Left hindlimb (tissue), 1 donor: ENCODE measurements around the gene IQSEC1.
A peak's percentile ranks its signal among the peaks of the same experiment; 100 is the strongest.

Source experiments
- DNase-seq: peaks from one replicate; pipeline ENCODE4 v3.0.0-alpha.2; 2018

The IQSEC1 gene

DNA sequence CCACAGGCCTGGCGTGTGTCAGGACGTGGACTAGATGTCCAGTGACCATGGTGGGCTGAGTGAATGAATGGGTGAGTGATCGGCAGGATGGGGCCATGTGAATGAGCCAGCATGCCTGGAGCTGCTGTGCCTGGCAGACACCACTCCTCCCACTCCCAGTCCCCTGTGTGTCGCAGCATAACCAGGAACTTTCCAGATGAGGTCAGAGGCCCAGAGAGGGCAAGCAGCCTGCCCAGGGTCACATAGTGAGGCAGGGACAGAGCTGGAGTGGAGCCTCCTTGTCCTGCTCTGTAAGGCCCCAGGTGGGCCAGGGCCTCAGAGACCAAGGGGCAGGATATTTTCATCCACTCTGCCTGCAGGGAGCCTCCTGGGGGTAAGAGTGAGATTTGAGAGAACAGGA lies 6.4 kb downstream of the IQSEC1 start:
- no peak for DNase-seq

DNA sequence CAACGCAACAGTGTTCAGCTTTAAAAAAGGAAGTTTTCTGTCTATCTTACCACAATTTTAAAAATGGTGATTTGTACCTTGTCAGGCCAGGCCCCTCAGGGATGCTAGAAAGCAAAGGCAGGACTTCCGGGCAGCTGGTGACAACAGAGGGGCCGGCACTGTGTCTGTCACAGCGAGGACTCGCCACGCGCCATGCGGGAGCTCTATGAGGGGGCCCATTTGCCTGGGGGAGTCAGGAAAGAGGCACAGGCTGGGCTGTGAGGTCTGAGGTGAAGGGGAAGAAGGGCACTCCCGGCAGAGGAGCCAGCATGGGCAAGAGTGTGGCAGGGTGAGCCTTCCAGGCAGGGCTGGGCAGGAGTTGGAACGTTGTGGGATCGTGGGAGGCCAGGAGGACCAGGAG lies 7.0 kb downstream of the IQSEC1 start:
- no peak for DNase-seq

DNA sequence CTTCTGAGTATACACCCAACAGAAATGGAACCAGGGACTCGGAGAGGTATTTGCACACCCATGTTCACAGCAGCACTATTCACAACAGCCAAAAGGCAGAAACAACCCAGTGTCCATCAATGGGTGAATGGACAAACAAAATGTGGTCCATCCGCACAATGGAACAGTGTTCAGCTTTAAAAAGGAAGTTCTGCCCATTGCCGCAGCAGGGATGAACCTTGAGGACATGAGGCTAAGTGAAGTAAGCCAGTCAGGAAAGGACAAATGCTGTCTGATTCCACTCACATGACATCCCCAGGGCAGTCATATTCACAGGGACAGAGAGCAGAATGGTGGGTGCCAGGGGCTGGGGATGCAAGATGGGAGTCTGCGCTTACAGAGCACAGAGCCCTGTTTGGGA lies 7.5 kb downstream of the IQSEC1 start:
- no peak for DNase-seq

- no peak for DNase-seq
Measured at GRCh38 chr3:13064964-13065363, 8.3 kb downstream of the IQSEC1 start.

- DNase-seq = no peak
Measured at GRCh38 chr3:13064159-13064868, 8.9 kb downstream of the IQSEC1 start.

DNA sequence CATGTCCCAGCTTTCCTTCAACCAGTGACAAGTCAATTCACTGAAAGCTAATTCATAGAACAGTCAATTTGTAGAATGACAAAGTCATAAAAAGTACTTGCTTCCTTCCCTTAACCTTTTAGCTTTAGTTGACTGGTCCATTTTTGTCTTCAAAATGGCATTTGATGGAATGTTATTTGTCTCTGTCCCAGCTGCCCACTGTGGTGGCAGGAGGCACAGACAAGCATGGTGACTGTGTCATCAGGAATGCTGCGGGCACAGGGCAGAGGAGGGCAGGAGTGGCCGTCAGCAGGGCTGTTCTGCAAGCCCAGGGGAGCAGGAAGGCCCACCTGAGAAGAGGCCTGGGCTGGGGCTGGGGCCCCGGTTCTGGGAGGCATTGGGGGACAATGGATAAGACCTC lies 10.0 kb downstream of the IQSEC1 start:
- DNase-seq = no peak

DNA sequence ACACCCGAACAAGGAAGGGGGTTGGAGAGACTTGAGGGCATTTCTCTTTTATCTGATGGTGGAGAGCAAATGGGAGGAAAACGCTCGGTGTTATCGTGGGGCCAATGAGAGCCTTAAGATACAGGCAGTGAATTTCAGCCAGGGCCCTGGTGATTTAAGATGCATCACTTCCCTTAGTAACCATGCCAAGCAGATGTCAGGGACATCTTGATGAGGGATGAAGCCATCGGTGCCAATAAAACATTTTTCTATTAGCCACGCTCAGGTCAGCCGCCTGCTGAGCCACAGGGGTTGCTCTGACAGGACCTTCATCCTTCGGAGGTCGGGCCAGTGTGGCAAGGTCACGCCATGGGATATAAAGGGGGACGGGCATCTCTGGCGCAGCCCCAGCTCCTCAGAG lies 10.6 kb downstream of the IQSEC1 start:
- no peak for DNase-seq

- DNase-seq = no peak
Measured at GRCh38 chr3:13060341-13060910, 12.8 kb downstream of the IQSEC1 start.

GRCh38 chr3:13058346-13059120 lies 14.7 kb downstream of the IQSEC1 start:
- no peak for DNase-seq

GRCh38 chr3:13057282-13058040 lies 15.8 kb downstream of the IQSEC1 start:
- DNase-seq = no peak

GRCh38 chr3:13055634-13056033 lies 17.6 kb downstream of the IQSEC1 start:
- DNase-seq = no peak

DNA sequence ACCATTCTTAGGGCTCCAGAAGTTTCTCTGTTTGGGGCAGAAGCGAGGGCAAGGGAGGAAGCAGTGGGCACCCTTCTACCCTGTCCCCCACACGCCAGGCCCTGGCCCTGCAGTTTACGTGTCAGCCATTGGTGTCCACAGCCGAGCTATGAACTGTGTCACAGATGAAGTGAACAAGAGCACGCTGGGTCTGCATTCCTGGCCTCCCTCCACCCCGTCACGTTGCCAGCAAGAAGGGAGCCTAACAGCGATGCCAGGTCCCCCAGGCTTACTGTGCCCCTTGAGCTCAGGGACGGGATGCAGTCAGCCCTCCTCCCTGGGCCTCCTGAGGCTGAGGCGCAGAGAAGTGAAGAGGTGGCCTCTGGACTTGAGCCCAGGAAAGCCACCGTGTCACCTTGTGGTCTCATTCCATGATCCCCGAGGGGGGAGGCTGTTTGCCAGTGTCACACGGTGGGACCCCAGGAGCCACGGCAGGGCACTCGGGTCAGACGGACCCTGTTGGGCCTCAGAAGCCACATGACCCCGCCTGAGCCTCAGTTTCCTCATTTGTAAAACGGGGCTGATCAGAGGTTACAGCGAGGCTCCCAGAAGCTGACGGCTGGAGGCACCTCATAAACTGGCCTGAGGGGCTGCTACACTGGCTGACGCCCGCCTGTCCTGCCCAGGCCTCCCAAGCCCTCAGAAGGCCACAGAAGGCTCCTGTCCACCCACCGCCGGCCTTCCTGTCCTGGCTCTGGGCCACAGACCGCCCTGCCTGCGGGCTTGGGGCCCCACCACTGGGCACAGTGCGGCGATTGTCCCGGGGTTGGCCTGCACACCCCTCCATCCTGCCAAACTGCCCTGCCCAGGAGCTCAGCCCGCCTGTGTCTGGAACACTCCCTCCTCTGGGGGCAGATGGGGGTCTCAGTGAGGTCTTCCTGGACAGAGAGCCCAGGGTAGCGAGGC lies 18.6 kb downstream of the IQSEC1 start:
- peak; percentile 76 for DNase-seq

DNA sequence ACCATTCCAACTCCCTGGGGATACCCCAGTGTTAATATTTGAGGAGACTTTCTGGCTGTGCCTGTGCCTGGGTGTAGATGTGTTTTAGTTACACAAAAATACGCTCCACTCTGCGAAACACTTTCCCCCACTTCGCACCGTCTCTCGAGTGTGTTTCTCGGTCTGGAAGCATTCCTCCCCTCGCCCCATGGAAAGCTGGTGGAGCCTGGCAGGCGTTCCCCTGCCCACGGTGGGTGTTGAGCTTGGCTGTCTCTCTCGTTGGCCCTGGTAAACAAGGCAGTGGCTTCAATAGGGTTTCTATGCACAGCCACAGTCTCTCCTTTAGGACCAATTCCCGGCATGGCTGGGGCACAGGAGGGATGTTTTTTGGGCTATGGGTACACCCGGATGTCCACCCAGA lies 19.3 kb downstream of the IQSEC1 start:
- peak; percentile 69 for DNase-seq

- peak; percentile 58 for DNase-seq
Measured at GRCh38 chr3:13053420-13053819, 19.8 kb downstream of the IQSEC1 start.

GRCh38 chr3:13052191-13052820 lies 20.9 kb downstream of the IQSEC1 start:
- DNase-seq = no peak

- DNase-seq = no peak
Measured at GRCh38 chr3:13051581-13051980, 21.6 kb downstream of the IQSEC1 start.

DNA sequence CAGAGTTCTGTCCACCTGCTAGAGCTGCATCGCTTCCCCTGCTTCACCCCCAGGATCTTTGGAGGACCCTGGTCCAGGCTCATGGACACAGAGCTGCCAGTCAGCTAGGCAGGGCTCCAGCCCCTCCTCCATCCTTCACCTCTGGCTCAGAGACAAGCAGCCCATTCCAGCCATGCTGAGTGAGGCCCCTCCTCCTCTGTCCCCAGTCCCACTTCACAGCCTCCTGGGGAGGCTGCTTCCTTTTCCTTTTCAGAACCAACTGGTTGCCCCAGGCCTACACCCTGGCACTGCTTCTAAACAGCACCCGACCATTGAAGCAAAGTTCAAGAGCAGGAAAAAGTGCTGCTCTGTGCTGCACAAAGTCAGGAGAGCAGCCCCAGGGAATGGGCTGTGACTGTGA lies 22.2 kb downstream of the IQSEC1 start:
- DNase-seq = no peak

- no peak for DNase-seq
Measured at GRCh38 chr3:13050446-13050845, 22.8 kb downstream of the IQSEC1 start.

- no peak for DNase-seq
Measured at GRCh38 chr3:13049400-13049799, 23.8 kb downstream of the IQSEC1 start.

GRCh38 chr3:13047296-13048165 lies 25.7 kb downstream of the IQSEC1 start:
- no peak for DNase-seq
